MM.1S (cell line): Measurements from ENCODE around the gene SALL4.

ENCODE experiments used
- DNase-seq: peaks from one replicate; pipeline ENCODE4 v3.0.0-alpha.2; 2015
- H2AFZ ChIP-seq: fragments of 300-600 bp; sonication (generic); 2 replicates; pipeline ENCODE4 v1.6.0; 2016; ENCODE audit warnings: antibody characterized with exemption, low read length
- H3F3A ChIP-seq: fragments of 300-600 bp; sonication (generic); 2 replicates; pipeline ENCODE4 v1.6.1; 2016; ENCODE audit warnings: mild to moderate bottlenecking, antibody characterized with exemption, low read length, moderate library complexity, mixed read lengths; ENCODE audit not compliant: insufficient read depth
- H3K27ac ChIP-seq: fragments of 300-600 bp; sonication (generic); 2 replicates; pipeline ENCODE4 v1.5.1; 2016; ENCODE audit warnings: mild to moderate bottlenecking, low read length
- H3K27me3 ChIP-seq: fragments of 300-600 bp; sonication (generic); replicated peaks from 2 replicates; pipeline ENCODE4 v1.6.0; 2016; ENCODE audit warnings: low read length; ENCODE audit not compliant: insufficient read depth
- H3K36me3 ChIP-seq: fragments of 300-600 bp; sonication (generic); replicated peaks from 2 replicates; pipeline ENCODE4 v1.6.1; 2016; ENCODE audit warnings: mild to moderate bottlenecking, low read length, mixed read lengths; ENCODE audit not compliant: insufficient read depth
- H3K4me1 ChIP-seq: fragments of 300-600 bp; sonication (generic); 2 replicates; pipeline ENCODE4 v1.6.1; 2016; ENCODE audit warnings: low read length, mixed read lengths
- H3K4me2 ChIP-seq: fragments of 300-600 bp; sonication (generic); 2 replicates; pipeline ENCODE4 v1.6.0; 2016; ENCODE audit warnings: low read depth, low read length
- H3K4me3 ChIP-seq: fragments of 300-600 bp; sonication (generic); 2 replicates; pipeline ENCODE4 v1.5.1; 2016; ENCODE audit warnings: low read length, mixed read lengths
- H3K79me2 ChIP-seq: fragments of 300-600 bp; sonication (generic); 2 replicates; pipeline ENCODE4 v1.6.1; 2016; ENCODE audit warnings: mixed run types, low read length, mixed read lengths
- H3K9ac ChIP-seq: fragments of 300-600 bp; sonication (generic); 2 replicates; pipeline ENCODE4 v1.6.1; 2016; ENCODE audit warnings: low read length, mixed read lengths
- H3K9me2 ChIP-seq: fragments of 300-600 bp; sonication (generic); replicated peaks from 2 replicates; pipeline ENCODE4 v1.6.1; 2016; ENCODE audit warnings: mild to moderate bottlenecking, low read length, mixed read lengths; ENCODE audit not compliant: insufficient read depth
- H3K9me3 ChIP-seq: fragments of 300-600 bp; sonication (generic); replicated peaks from 2 replicates; pipeline ENCODE4 v1.6.1; 2016; ENCODE audit warnings: mild to moderate bottlenecking, low read length, mixed read lengths; ENCODE audit not compliant: insufficient read depth
- H4K20me1 ChIP-seq: fragments of 300-600 bp; sonication (generic); 2 replicates; pipeline ENCODE4 v1.6.1; 2016; ENCODE audit warnings: mild to moderate bottlenecking, low read length, moderate library complexity, mixed read lengths; ENCODE audit not compliant: insufficient read depth
- CTCF ChIP-seq: fragments of 300-600 bp; sonication (generic); IDR thresholded peaks from 2 replicates; pipeline ENCODE4 v1.5.1; 2016; ENCODE audit warnings: antibody characterized with exemption, low read length, mixed read lengths
- EZH2 ChIP-seq: fragments of 300-600 bp; sonication (generic); optimal IDR thresholded peaks from 2 replicates; pipeline ENCODE3; 2017; ENCODE audit warnings: low read depth, mild to moderate bottlenecking, antibody characterized with exemption, low read length, mixed read lengths
- EZH2phosphoT487 ChIP-seq: fragments of 300-600 bp; sonication (generic); IDR thresholded peaks from 2 replicates; pipeline ENCODE4 v1.6.1; 2018; ENCODE audit warnings: antibody characterized with exemption, low read length

The SALL4 gene

GRCh38 chr20:51763965-51764602 is 38.2 kb downstream of the SALL4 start:
- Histone ChIP-seq H3K79me2 (no peaks in the 10 kb centered on the region), H2AFZ (no peak overlapping the region), H3K36me3 (no peaks in the 10 kb centered on the region), H3K4me3 (no peak overlapping the region), H3K27ac (no peak overlapping the region), H3K9ac (no peak overlapping the region), H3K9me3 (no peaks in the 10 kb centered on the region), H3K27me3 (no peaks in the 10 kb centered on the region), H3F3A (0 out of 2 replicates have a peak, but pooled peaks cover 2% of the 10 kb centered on the region), H3K4me1 (no peaks in the 10 kb centered on the region), H3K4me2 (no peak overlapping the region), H3K9me2 (no peaks in the 10 kb centered on the region), H4K20me1 (no peaks in the 10 kb centered on the region)
- TF ChIP-seq EZH2phosphoT487 (no peak), CTCF (no peak), EZH2 (no peak)
- no peak for DNase-seq

GRCh38 chr20:51760905-51761546 is 41.3 kb downstream of the SALL4 start:
- Histone ChIP-seq H3K9me3 (no peaks in the 10 kb centered on the region), H3K36me3 (no peaks in the 10 kb centered on the region), H3K9me2 (no peaks in the 10 kb centered on the region), H3K79me2 (no peaks in the 10 kb centered on the region), H3K27ac (no peak overlapping the region), H3K4me2 (no peak overlapping the region), H3K9ac (no peak overlapping the region), H3K4me3 (no peak overlapping the region), H4K20me1 (no peaks in the 10 kb centered on the region), H3F3A (peaks cover 5% of the 10 kb centered on the region; the same call in 1 of the 2 replicates), H3K4me1 (peaks cover 9% of the 10 kb centered on the region), H3K27me3 (no peaks in the 10 kb centered on the region), H2AFZ (no peak overlapping the region)
- DNase-seq: no peak
- TF ChIP-seq CTCF (no peak), EZH2 (no peak), EZH2phosphoT487 (no peak)

GRCh38 chr20:51759769-51760510 is 42.4 kb downstream of the SALL4 start:
- H3K9me3 ChIP-seq: no peaks in the 10 kb centered on the region
- no peaks in the 10 kb centered on the region for H3K9me2 ChIP-seq
- H3K4me2 ChIP-seq: no peak overlapping the region
- no peaks in the 10 kb centered on the region for H3K36me3 ChIP-seq
- no peaks in the 10 kb centered on the region for H3K79me2 ChIP-seq
- TF ChIP-seq EZH2phosphoT487 (no peak), CTCF (no peak), EZH2 (no peak)
- no peak for DNase-seq
- no peaks in the 10 kb centered on the region for H3K27me3 ChIP-seq
- no peak overlapping the region for H3K9ac ChIP-seq
- H3K27ac ChIP-seq: no peak overlapping the region
- H3K4me1 ChIP-seq: peaks cover 9% of the 10 kb centered on the region
- H3F3A ChIP-seq: peaks cover 5% of the 10 kb centered on the region; the same call in 1 of the 2 replicates
- H4K20me1 ChIP-seq: no peaks in the 10 kb centered on the region
- H2AFZ ChIP-seq: no peak overlapping the region
- H3K4me3 ChIP-seq: no peak overlapping the region
